HG02973 (cell line): ENCODE data around the gene RGCC.
A peak's percentile ranks its signal among the peaks of the same experiment; 100 is the strongest.
"Not testable (repeated sequence)": the region's sequence is repeated elsewhere in the genome, so short reads cannot be mapped to it uniquely, and the experiment has no call there.

Experiments
- ATAC-seq: cut with Tn5 transposase; IDR thresholded peaks from one replicate; pipeline ENCODE4 v1.9.1; 2021; ENCODE audit warnings: moderate library complexity; ENCODE audit not compliant: unreplicated experiment

Gene RGCC

GRCh38 chr13:41488124-41488523 lies 30.8 kb downstream of the RGCC start:
- ATAC-seq = no peak

DNA sequence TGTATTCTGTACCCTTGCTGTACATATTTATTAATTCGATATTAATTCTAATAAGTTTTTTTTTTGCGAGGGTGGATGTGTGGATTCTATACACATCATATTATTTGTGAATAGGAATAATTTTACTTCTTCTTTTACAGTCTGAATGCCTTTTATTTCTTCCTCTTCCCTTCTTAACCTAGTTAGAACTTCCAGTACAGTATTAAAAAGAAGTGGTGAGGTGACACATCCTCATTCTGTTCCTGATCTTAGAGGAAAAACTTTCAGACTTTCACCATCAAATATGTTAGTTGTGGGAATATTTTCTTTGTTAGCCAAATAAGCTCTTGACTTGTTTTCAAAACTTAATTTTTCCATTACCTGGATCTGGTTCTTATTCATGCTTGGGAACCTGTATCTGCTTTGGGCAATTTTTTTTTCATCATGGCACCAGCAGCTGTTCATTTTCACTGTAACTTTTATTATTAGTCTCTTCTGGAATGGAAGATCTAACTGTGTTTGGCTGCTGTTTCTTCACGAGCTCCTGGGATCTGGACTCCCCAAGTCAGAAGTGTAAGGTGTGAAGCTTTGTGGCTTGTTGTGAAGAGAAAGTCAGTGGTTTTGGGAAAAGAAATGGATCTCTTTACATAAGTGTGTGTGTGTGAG lies 33.1 kb downstream of the RGCC start:
- ATAC-seq = no peak

- no peak for ATAC-seq
These were observed 34.1 kb downstream of the RGCC start for GRCh38 chr13:41491436-41491835.

- ATAC-seq = peak; percentile 47
These were observed 35.3 kb downstream of the RGCC start for GRCh38 chr13:41492432-41493260.

DNA sequence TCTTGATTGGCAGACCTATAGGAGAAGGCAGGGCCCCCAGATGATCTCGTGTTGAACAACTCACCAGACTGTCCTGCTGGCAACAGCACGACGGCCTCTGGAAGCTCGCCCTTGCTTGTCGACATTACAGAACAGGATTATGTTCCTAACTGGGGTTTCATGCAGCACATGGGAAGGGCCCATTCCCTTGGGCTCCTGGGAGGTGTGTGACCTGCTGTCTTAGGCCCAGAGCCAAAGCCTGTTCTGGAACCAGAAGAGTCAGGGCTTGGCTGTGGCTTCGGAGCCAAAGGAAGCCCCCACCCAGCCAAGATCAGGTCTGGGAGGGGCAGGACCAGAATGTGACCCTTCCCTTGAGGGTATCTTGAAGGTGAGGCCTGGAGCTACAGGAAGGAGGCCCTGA lies 36.9 kb downstream of the RGCC start:
- ATAC-seq = no peak

DNA sequence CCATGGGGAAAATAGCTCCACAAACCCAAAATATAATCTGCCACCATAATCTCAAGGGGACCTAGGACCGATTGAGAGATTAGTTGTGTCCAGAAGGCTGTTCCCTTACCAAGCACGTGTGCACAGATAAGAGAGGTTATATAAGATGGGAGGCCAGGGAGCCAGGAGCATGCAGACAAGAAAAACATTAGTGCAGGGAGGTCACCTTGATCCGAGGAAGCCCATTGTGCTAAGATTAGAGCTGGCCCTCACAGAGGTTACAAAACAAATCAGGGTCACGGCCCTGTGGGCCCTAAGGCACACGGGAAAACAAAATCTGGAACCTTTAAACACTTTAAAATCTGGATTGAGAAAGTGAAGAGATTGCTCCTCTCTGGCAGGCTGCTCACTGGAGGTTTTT lies 37.7 kb downstream of the RGCC start:
- ATAC-seq = no peak

- no peak for ATAC-seq
These were observed 39.3 kb downstream of the RGCC start for GRCh38 chr13:41496420-41497234.

GRCh38 chr13:41497436-41497835 lies 40.1 kb downstream of the RGCC start:
- no peak for ATAC-seq

DNA sequence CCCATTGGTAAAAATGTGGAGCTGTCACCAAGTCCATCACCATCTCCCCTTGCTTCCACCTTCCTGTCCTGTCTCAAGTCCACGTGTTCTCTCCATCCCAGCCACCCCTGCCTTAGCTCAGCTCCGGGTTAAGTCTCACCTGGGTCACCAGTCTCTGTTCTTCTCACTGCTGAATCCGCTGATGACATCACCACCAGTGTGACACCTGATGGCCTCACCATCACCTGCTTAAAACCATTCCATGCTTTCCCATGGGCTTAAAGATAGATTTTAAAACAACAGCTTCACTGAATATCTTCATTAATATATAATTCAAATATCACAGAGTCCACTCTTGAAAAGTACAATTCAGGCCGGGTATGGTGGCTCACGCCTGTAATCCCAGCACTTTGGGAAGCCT lies 42.1 kb downstream of the RGCC start:
- ATAC-seq = no peak

DNA sequence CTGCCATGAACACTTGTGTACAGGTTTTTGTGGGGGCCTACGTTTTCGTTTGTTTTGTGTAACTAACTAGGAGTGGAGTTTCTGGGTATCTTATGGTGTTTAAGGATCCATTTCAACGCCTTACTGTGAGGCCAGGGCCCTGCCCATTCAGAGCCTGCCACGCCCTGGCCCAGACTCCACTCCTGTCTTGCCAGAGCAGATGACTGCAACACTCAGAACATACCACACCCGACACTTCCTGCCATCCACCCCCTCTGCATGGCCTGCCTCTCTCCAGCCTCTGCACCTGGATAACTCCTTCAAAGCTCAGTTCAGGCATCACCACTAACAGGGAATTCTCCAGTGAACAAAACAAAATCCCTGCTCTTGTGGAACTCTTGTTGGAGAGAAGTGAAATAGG lies 43.2 kb downstream of the RGCC start:
- no peak for ATAC-seq

- no peak for ATAC-seq
These were observed 43.9 kb downstream of the RGCC start for GRCh38 chr13:41501281-41501680.

- ATAC-seq = no peak
These were observed 44.7 kb downstream of the RGCC start for GRCh38 chr13:41502031-41502430.

- peak; percentile 59 for ATAC-seq
These were observed 45.3 kb downstream of the RGCC start for GRCh38 chr13:41502673-41503072.

DNA sequence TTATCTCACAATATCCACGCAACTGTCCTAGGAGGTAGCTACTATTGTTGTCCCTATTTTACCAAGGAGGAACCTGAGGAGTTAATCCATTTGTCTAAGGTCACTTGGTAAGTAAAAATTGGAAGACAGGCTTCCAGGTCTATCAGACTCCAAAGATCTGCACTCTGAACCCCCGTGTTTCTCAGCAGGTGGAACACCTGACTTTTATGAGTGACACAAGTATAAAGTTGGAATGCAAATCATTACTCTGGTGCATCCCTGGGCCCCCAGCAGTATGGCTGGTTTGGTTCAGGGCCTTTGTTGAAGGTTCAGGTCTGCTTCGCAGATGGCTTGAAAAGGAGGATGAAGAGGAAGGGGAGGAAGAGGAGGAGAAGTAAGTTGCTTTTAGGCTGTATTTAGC lies 46.0 kb downstream of the RGCC start:
- no peak for ATAC-seq

GRCh38 chr13:41504657-41505056 lies 47.3 kb downstream of the RGCC start:
- not testable (repeated sequence) for ATAC-seq

DNA sequence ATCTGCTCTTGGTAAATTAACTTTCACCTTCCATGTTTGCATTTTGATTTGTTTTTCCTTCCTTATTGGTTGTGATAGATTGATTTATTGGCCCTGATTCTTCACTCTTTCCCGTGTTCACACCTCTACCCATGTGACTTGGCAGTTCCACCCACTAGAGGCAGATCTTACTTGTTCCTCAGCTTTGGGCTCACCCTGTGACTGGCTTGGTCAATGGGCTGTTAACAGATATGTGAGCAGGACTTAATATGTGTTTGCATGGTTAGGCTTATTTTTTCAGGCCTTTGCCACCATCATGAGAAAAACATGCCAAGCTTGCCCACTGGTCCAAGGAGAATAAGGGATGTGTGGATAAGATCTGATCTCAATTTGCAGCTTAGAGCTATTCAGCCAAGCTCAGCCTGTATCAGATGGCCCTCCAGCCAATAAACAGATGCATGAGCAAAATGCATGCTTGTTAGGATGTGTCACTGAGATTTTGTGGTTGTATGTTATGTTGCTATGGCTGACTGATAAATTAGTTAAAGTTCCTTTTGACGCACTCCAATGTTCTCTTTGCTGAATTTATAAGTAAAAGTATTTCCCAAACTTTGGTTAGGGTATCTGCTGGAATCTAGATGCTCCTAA lies 48.0 kb downstream of the RGCC start:
- no peak for ATAC-seq

GRCh38 chr13:41506312-41506711 lies 49.0 kb downstream of the RGCC start:
- ATAC-seq = no peak

- ATAC-seq = no peak
These were observed 52.6 kb downstream of the RGCC start for GRCh38 chr13:41509971-41510370.

DNA sequence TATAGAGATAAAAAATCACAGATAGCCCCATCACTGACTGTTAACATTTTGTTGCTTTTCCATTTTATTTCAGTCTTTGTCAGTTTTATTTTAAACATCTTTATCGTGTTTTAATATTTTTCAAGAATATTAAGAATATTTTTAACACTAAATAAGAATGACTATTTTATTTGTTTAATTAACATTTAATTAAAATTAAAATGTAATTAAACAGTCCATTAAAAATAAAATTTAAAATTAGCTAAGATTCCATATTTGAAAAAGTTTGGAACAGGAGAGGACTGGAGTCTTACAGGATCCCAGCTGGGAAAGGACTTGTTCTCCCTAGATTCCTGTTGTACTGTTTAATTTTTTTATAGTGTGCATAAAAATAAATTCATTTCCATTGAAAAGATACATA lies 54.5 kb downstream of the RGCC start:
- no peak for ATAC-seq

DNA sequence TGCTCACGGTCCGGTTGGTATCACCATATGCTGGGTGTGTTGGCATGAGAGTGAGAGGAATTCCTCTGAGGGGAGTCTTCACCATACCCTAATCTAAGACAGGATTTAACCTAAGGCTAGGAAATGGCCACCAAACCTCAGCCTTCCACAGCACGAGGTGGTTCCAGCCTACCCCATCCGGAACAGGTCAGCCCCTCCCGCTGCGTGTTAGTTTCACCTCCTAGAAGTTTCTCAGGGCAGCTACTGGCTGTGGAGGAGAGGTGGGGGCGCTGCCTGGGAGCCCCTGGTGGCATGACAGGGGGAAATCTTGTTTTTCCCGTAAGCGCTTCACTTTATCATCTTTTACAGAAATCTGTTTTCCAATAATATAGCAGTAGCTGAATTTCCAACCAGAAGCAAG lies 55.1 kb downstream of the RGCC start:
- no peak for ATAC-seq

- no peak for ATAC-seq
These were observed 56.2 kb downstream of the RGCC start for GRCh38 chr13:41513600-41513999.
